HG02642 (cell line): ENCODE measurements around the gene PRPF6.

Experiments used
- ATAC-seq: cut with Tn5 transposase; IDR thresholded peaks from one replicate; pipeline ENCODE4 v1.9.1; 2021; ENCODE audit warnings: mild to moderate bottlenecking; ENCODE audit not compliant: unreplicated experiment, poor library complexity

Gene PRPF6

GRCh38 chr20:63945031-63945658, 35.8 kb upstream of the PRPF6 start:
- ATAC-seq = no peak

GRCh38 chr20:63945921-63946920, 34.7 kb upstream of the PRPF6 start:
- no peak for ATAC-seq

GRCh38 chr20:63946986-63947637, 33.8 kb upstream of the PRPF6 start:
- ATAC-seq = no peak

DNA sequence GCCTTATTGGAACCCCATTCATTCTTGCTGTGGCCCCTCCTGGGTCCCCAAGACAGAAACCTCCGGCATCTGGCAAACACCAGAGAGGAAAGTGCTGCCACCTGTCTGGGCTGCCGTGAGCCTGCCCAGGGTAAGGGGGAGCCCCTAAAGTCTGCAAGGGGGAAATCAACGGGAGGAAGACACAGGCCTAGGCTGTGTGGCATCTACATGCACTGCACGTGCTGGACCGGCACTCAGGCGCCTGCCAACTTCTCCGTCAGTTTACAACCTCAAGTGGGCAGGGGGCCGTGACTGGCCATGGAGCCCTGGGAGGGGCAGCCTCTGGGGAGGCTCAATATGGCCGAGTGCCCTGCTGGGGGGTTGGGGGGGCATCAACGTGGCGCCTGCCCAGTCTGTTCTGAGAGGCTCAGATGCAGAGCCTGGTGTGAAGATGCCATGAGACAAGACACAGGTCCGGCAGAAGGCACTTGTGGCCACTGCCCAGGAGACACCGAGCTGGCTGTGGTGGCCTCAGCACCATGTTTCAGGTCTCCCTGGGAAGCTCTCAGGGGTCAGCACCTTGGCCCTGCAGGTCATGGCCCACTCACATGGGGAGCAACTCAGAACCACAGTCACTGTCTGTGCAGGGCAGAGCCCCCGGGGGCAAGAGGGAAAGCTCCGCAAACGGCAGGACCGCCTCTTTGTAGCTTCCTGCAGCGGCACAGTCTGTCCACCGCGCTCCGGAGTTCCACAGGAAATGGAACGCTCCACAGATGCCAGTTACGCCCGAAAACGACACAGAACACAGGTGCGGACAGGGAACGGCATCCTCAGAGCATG, 33.1 kb upstream of the PRPF6 start:
- no peak for ATAC-seq

DNA sequence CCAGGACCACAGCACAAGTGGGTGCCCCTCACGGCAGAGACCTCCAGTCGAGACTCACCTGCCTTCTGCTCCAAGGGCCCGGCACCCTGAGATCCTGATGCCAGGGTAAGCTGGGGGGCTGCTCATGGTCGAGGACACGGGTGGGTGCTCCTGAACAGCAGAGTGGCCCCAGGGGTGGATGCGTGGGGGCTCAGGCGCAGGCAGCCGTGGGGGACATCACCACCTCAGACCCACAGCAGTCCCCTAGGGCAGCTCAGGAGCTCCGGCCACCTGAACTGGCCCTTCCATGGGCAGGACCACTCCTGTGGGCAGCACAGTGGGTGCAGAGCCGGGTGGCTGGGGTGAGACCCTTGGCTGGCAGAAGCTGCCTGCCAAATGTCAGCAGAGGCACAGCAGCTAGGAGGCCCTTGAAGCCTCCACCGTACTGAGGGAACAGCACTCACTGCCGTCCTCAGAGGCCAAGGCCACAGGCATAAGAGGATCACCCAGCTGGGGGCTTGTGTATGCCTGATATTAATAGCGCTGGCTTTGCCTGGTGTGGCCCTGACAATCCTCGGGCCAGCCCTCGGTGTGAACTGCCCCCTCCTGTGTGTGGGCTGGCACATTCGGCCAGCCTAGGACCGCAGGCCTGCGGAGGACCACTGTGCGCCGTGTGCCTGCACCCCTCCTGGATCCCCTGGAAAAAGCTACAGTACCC, 30.1 kb upstream of the PRPF6 start:
- no peak for ATAC-seq

- no peak for ATAC-seq
Observed at GRCh38 chr20:63951398-63952209, 29.3 kb upstream of the PRPF6 start.

- ATAC-seq = no peak
Observed at GRCh38 chr20:63952210-63952535, 28.8 kb upstream of the PRPF6 start.

DNA sequence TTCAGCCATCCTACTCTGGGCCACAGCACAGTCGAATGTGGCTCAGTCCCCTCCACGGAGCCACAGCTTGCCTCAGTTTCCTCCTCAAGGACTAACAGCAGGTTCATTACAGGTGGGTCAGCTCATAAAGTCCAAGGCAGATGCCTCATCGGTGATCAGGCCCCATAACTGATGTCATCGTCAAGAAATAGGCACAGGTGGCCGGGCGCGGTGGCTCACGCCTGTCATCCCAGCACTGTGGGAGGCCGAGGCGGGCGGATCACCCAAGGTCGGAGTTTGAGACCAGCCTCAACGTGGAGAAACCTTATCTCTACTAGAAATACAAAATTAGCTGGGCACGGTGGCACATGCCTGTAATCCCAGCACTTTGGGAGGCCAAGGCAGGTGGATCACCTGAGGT, 28.2 kb upstream of the PRPF6 start:
- no peak for ATAC-seq

DNA sequence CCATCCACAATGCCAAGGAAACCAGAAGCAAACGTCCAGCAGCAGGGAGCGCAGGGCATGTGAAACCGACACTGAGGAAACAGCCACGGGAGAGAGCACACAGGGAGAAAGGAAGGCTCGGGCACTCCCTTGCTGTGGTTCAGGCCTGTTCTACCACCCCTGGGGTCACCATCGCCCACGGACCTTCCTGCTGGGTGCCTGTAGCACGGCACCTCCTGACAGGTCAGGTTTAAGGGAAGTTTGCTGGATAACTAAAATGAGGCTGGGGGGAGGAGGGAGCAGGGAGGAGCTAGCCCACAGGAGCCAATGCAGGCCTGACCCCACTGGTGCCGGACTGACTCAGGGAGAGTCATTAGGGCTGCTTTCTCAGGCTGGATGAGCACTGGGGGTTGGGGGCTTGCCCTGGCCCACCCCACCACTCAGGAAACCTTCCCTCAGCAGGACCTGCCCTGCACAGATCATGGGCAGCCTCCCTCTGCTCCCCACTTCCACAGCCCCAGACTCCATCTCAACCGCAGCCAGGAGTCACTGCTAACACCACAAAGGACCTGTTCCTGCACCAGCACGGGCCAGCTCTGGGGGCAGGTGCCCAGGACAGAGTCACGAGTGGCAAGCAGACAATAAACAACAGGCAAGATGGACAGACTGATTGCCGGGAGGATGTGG, 27.0 kb upstream of the PRPF6 start:
- no peak for ATAC-seq

DNA sequence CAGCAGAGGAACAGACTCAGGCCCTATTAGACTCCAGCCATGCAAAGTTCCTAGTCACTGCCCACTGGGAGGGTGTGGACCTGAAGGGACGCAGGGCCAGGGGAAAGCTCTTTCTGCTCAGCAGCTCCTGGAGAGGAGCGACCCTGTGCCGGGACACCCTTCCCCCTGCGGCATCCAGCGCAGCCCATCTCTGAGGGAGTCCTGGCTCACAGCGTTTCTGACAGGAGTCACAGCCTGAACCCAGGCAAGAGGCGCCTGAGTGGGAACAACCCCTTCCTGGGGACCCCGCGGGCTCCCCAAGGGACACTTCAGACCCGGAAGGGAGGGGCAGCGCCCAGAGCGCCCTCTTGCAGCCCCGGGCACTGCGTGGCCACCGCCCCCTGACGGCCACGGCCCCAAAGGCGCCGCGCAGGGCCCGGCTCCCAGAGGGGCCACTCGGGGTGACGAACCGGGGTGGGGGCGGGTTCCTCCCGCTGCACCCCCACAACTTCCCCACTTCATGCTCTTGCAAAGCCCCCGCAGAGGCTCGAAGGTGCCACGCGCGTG, 25.6 kb upstream of the PRPF6 start:
- peak; percentile 16 for ATAC-seq

DNA sequence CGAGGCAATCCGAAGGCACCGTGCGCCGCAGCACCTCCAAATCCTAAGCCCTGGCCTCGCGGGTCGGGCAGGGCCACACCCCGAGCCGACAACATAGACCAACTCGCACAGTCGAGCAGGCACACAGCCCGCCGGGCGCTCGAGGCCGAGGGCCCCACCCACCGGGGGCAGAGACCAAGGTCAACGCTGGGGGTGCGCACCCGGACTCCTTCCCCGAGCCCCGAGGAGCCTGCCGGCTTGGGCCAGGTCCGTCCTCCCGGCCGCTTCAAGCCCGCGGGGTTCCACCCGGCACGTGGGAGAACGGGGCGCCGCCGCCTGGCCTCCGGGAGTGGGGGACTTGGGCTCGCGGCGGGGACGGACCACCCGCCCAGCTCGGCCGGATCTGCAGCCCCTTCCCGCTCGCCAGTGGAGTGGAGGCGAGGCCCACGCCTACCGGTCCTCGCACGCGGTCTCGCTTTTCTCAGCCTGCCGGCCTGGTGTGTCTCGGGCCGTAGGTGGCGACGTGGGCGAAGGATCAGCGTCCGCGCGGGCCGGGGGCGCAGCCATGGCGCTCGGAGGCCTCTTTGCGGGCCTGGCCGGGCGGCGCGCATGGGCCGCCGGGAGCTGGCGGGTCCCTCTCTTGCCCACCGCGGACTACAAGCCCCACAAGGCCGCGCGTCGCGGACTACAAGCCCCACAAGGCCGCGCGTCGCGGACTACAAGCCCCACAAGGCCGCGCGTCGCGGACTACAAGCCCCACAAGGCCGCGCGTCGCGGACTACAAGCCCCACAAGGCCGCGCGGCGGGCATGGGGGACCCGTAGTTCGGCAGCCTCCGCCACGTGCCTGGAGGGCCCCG, 24.9 kb upstream of the PRPF6 start, which contains the start of gene UCKL1:
UCKL1 (minus strand) TSS at position 590 of the 837 bp plus-strand sequence; CDS start at position 546, 44 bp downstream.
- peak; percentile 79 for ATAC-seq

GRCh38 chr20:63956664-63957003, 24.3 kb upstream of the PRPF6 start:
- no peak for ATAC-seq

- no peak for ATAC-seq
Observed at GRCh38 chr20:63957004-63957689, 23.8 kb upstream of the PRPF6 start.

GRCh38 chr20:63957690-63958441, 23.1 kb upstream of the PRPF6 start:
- no peak for ATAC-seq

DNA sequence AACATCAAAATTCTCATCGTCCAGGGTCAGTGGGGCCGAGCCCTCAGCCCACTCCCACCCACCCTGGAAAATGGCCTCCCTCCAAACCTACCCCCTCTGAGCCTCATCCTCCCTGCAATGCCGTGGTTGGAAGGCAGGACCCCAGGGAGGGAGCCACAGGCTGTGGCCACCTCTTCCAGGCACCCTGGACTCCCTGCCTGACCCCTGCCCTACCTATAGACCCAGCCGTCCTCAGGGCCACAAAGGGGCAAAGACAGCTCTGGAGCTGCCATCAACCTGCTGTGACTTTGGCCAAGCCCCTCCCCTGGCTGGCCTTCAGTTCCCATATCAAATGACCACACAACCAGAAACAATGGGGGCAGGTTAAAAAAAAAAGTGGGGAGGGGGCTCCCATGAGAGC, 22.5 kb upstream of the PRPF6 start:
- ATAC-seq = no peak
